Stimulated activated CD4-positive, alpha-beta T cell treated with anti-CD3 and anti-CD28 coated beads, TNF-alpha, amount 100 ng/mL, for 1 hour (primary cell): Measurements from ENCODE around the gene BOD1L1.

Experiments
- DNase-seq, 3 donors: peaks; one replicate each; pipeline ENCODE4 v3.0.0-alpha.2; 2020; ENCODE audit warnings: low read depth in 3 of 3, low spot score in 1 of 3

BOD1L1 gene

GRCh38 chr4:13527192-13527980 lies 100.1 kb downstream of the BOD1L1 start:
- DNase-seq = no peak

- DNase-seq = no peak
These were observed 100.9 kb downstream of the BOD1L1 start for GRCh38 chr4:13526658-13527057.

GRCh38 chr4:13525606-13526281 lies 101.8 kb downstream of the BOD1L1 start:
- no peak for DNase-seq

GRCh38 chr4:13524504-13525243 lies 102.9 kb downstream of the BOD1L1 start:
- no peak for DNase-seq

- DNase-seq = no peak
These were observed 103.7 kb downstream of the BOD1L1 start for GRCh38 chr4:13523591-13524503.

- no peak for DNase-seq
These were observed 104.4 kb downstream of the BOD1L1 start for GRCh38 chr4:13523105-13523477.

GRCh38 chr4:13522282-13523104 lies 105.0 kb downstream of the BOD1L1 start:
- DNase-seq = no peak

- DNase-seq = no peak
These were observed 106.5 kb downstream of the BOD1L1 start for GRCh38 chr4:13521047-13521446.
